H9 (cell line): ENCODE measurements around the gene LRRC42. TPM values are rescaled to one million over a fixed set of nuclear protein-coding genes. Genes with fewer than 3 reads are reported as not detected.

Experiments
- DNase-seq: peaks from one replicate; pipeline ENCODE4 v3.0.0-alpha.2; 2017
- H2AFZ ChIP-seq: one replicate; pipeline ENCODE4 v1.6.1; 2013; ENCODE audit warnings: mild to moderate bottlenecking, low read length, control low read depth, moderate library complexity
- H2AK5ac ChIP-seq: 2 replicates; pipeline ENCODE4 v1.6.1; 2013; ENCODE audit warnings: low read length, control low read depth, mixed read lengths; ENCODE audit not compliant: insufficient read length
- H2BK120ac ChIP-seq: one replicate; pipeline ENCODE4 v1.6.1; 2013; ENCODE audit warnings: low read depth, mild to moderate bottlenecking, low read length, control low read depth, inconsistent platforms; ENCODE audit not compliant: poor library complexity, severe bottlenecking
- H2BK12ac ChIP-seq: 2 replicates; pipeline ENCODE4 v1.6.1; 2013; ENCODE audit warnings: low read length, control low read depth, mixed read lengths, low read depth; ENCODE audit not compliant: insufficient read length
- H2BK15ac ChIP-seq: 2 replicates; pipeline ENCODE4 v1.6.1; 2013; ENCODE audit warnings: low read depth, low read length, control low read depth
- H2BK20ac ChIP-seq: one replicate; pipeline ENCODE4 v1.6.1; 2013; ENCODE audit warnings: low read depth, mild to moderate bottlenecking, low read length, control low read depth, inconsistent platforms; ENCODE audit not compliant: poor library complexity, severe bottlenecking
- H2BK5ac ChIP-seq: 2 replicates; pipeline ENCODE4 v1.6.1; 2013; ENCODE audit warnings: low read length, control low read depth, mixed read lengths; ENCODE audit not compliant: insufficient read length
- H3K14ac ChIP-seq: 2 replicates; pipeline ENCODE4 v1.6.1; 2013; ENCODE audit warnings: low read length, control low read depth; ENCODE audit not compliant: insufficient read depth
- H3K18ac ChIP-seq: 2 replicates; pipeline ENCODE4 v1.6.1; 2013; ENCODE audit warnings: low read depth, mild to moderate bottlenecking, mixed read lengths, low read length, control low read depth; ENCODE audit not compliant: insufficient read length
- H3K23ac ChIP-seq: 2 replicates; pipeline ENCODE4 v1.6.1; 2013; ENCODE audit warnings: low read length, control low read depth, mixed read lengths, low read depth; ENCODE audit not compliant: insufficient read length
- H3K23me2 ChIP-seq: 2 replicates; pipeline ENCODE4 v1.6.1; 2013; ENCODE audit warnings: low read depth, mild to moderate bottlenecking, mixed read lengths, low read length, control low read depth; ENCODE audit not compliant: insufficient read length, poor library complexity, severe bottlenecking
- H3K27ac ChIP-seq: 2 replicates; pipeline ENCODE4 v1.5.1; 2013; ENCODE audit warnings: low read length, control low read depth, mixed read lengths, low read depth; ENCODE audit not compliant: insufficient read length
- H3K27me3 ChIP-seq: 2 replicates; pipeline ENCODE4 v1.6.1; 2013; ENCODE audit warnings: low read length, control low read depth, inconsistent platforms; ENCODE audit not compliant: insufficient read depth
- H3K4ac ChIP-seq: 2 replicates; pipeline ENCODE4 v1.6.1; 2013; ENCODE audit warnings: low read depth, mild to moderate bottlenecking, control low read depth, inconsistent platforms, low read length, moderate library complexity
- H3K4me1 ChIP-seq: 2 replicates; pipeline ENCODE4 v1.6.1; 2013; ENCODE audit warnings: low read length, control low read depth, inconsistent platforms; ENCODE audit not compliant: insufficient read depth
- H3K4me2 ChIP-seq: 2 replicates; pipeline ENCODE4 v1.6.1; 2013; ENCODE audit warnings: low read length, control low read depth, mixed read lengths; ENCODE audit not compliant: insufficient read length, insufficient read depth
- H3K56ac ChIP-seq: 2 replicates; pipeline ENCODE4 v1.6.1; 2013; ENCODE audit warnings: low read depth, mild to moderate bottlenecking, mixed read lengths, low read length, control low read depth; ENCODE audit not compliant: insufficient read length
- H3K79me1 ChIP-seq: 2 replicates; pipeline ENCODE4 v1.6.1; 2013; ENCODE audit warnings: low read depth, mild to moderate bottlenecking, moderate library complexity, low read length, control low read depth, inconsistent platforms; ENCODE audit not compliant: insufficient read depth, poor library complexity, severe bottlenecking
- H3K79me2 ChIP-seq: 2 replicates; pipeline ENCODE4 v1.6.1; 2013; ENCODE audit warnings: low read length, control low read depth, inconsistent platforms; ENCODE audit not compliant: insufficient read depth
- H3K9ac ChIP-seq: 2 replicates; pipeline ENCODE4 v1.6.1; 2013; ENCODE audit warnings: low read length, control low read depth, mixed read lengths; ENCODE audit not compliant: insufficient read length; ENCODE audit errors: extremely low read depth
- H3K9me3 ChIP-seq: one replicate; pipeline ENCODE4 v1.6.1; 2013; ENCODE audit warnings: low read depth, low read length, inconsistent platforms; ENCODE audit not compliant: control insufficient read depth
- H3T11ph ChIP-seq: one replicate; pipeline ENCODE4 v1.6.1; 2013; ENCODE audit warnings: mild to moderate bottlenecking, low read length, control low read depth, inconsistent platforms
- H4K20me1 ChIP-seq: one replicate; pipeline ENCODE4 v1.6.1; 2013; ENCODE audit not compliant: control insufficient read depth, insufficient read length, insufficient read depth
- H4K5ac ChIP-seq: 2 replicates; pipeline ENCODE4 v1.6.1; 2013; ENCODE audit warnings: low read depth, mild to moderate bottlenecking, mixed read lengths, low read length, control low read depth; ENCODE audit not compliant: insufficient read length
- H4K8ac ChIP-seq: replicated peaks from 2 replicates; pipeline ENCODE4 v1.6.1; 2013; ENCODE audit warnings: low read length, control low read depth, mixed read lengths, low read depth; ENCODE audit not compliant: insufficient read length
- H4K91ac ChIP-seq: 2 replicates; pipeline ENCODE4 v1.6.1; 2013; ENCODE audit warnings: low read depth, mild to moderate bottlenecking, moderate library complexity, mixed read lengths, low read length, control low read depth; ENCODE audit not compliant: insufficient read length
- H3K27ac Mint-ChIP-seq, 3 experiments: 2 replicates in 2 of 3; 3 replicates in 1 of 3; pipeline ENCODE4 v1.8.0; 2020 to 2021; ENCODE audit warnings: mixed read lengths in 3 of 3, mild to moderate bottlenecking in 1 of 3, moderate library complexity in 1 of 3
- H3K27me3 Mint-ChIP-seq: 2 replicates; pipeline ENCODE4 v1.8.0; 2021; ENCODE audit warnings: low read depth, mild to moderate bottlenecking, moderate library complexity, mixed read lengths
- H3K36me3 Mint-ChIP-seq, 3 experiments: 2 replicates in 2 of 3; 3 replicates in 1 of 3; pipeline ENCODE4 v1.8.0; 2020 to 2021; ENCODE audit warnings: low read depth in 3 of 3, mixed read lengths in 3 of 3; ENCODE audit not compliant: insufficient read depth in 1 of 3
- H3K4me1 Mint-ChIP-seq, 2 experiments: 2 replicates each; pipeline ENCODE4 v1.8.0; 2020; ENCODE audit warnings: mixed read lengths in 2 of 2
- H3K4me3 Mint-ChIP-seq, 2 experiments: 2 replicates in 1 of 2; 3 replicates in 1 of 2; pipeline ENCODE4 v1.8.0; 2020 to 2021; ENCODE audit warnings: mild to moderate bottlenecking in 2 of 2, mixed read lengths in 2 of 2, moderate library complexity in 1 of 2
- H3K9me3 Mint-ChIP-seq, 2 experiments: 2 replicates in 1 of 2; 3 replicates in 1 of 2; pipeline ENCODE4 v1.8.0; 2020; ENCODE audit warnings: mild to moderate bottlenecking in 2 of 2, mixed read lengths in 2 of 2, moderate library complexity in 1 of 2
- CTCF ChIP-seq: fragments of 200-600 bp; sonication (generic); conservative IDR thresholded peaks from 3 replicates; pipeline ENCODE4 v1.8.0; 2021; ENCODE audit warnings: antibody characterized with exemption, mild to moderate bottlenecking
- WGBS: extraction: QIAGEN DNeasy Blood & Tissue Kit; methylation state at CpG from one replicate; pipeline ENCODE4 v1.1.7; 2013; ENCODE audit warnings: missing lambda C conversion rate, low lambda C conversion rate, mixed read lengths; ENCODE audit not compliant: insufficient read length; ENCODE audit errors: extremely low coverage; 5-methylcytosine and 5-hydroxymethylcytosine counted together
- total RNA-seq: library from RNA; stranded (reverse); gene quantifications from 2 replicates; pipeline ENCODE4 v1.2.1, GENCODE V29; 2021

Gene LRRC42
- total RNA-seq, 1 experiment from 2014 or later = 36.3 TPM

- no peak overlapping the region for H3K4me2 ChIP-seq
- Mint-ChIP-seq H3K4me1 (peaks cover 17 to 21% of the 10 kb centered on the region in 2 experiments), H3K27me3 (no peaks in the 10 kb centered on the region), H3K4me3 (no peak overlapping the region), H3K27ac (peak overlapping the region; percentile 15 to 40 (median 37); a peak in 4 of 7 replicates), H3K36me3 (peaks cover 15 to 56% (median 53%) of the 10 kb centered on the region in 3 experiments; a peak in 6 of 7 replicates), H3K9me3 (no peaks in the 10 kb centered on the region)
- no peak overlapping the region for H3K4ac ChIP-seq
- H3K9ac ChIP-seq = peak overlapping the region; percentile 3
- TF ChIP-seq CTCF = no peak
- no peak overlapping the region for H3T11ph ChIP-seq
- no peaks in the 10 kb centered on the region for H3K79me2 ChIP-seq
- H4K20me1 ChIP-seq = no peaks in the 10 kb centered on the region
- H2BK120ac ChIP-seq = no peak overlapping the region
- H4K91ac ChIP-seq = no peak overlapping the region
- H3K27ac ChIP-seq = no peak overlapping the region
- H3K14ac ChIP-seq = no peak overlapping the region
- no peak overlapping the region for H3K18ac ChIP-seq
- no peak overlapping the region for H2AK5ac ChIP-seq
- no peak overlapping the region for H2BK5ac ChIP-seq
- H3K4me1 ChIP-seq = no peaks in the 10 kb centered on the region; the same call in 1 of the 2 replicates
- no peak overlapping the region for H3K56ac ChIP-seq
- H2BK15ac ChIP-seq = no peak overlapping the region
- DNase-seq = no peak
- no peak overlapping the region for H4K8ac ChIP-seq
- no peak overlapping the region for H2BK12ac ChIP-seq
- no CpG with 5 or more reads among the region's 3 CpGs for WGBS
- H3K9me3 ChIP-seq = no peaks in the 10 kb centered on the region
- H3K23ac ChIP-seq = no peak overlapping the region
- H3K79me1 ChIP-seq = no peaks in the 10 kb centered on the region
- no peak overlapping the region for H2BK20ac ChIP-seq
- H3K23me2 ChIP-seq = no peaks in the 10 kb centered on the region
- H4K5ac ChIP-seq = no peak overlapping the region
- no peaks in the 10 kb centered on the region for H3K27me3 ChIP-seq
- H2AFZ ChIP-seq = no peak overlapping the region
Observed at GRCh38 chr1:53956308-53957168, 10.4 kb downstream of the LRRC42 start.
